ENCODE results near the gene SLC1A6.

- TF ChIP-seq CTCF (IDR thresholded peaks at IDR 0.05; ENCODE audit: low read length) (no peak), EZH2 (IDR thresholded peaks at IDR 0.05; ENCODE audit: borderline replicate concordance, low read length) (no peak)
Measured at GRCh38 chr19:14979476-14980255, at the start of gene SLC1A6.
